Measurements from ENCODE around the gene HCFC1.

GRCh38 chrX:153903238-153903980 is 68.2 kb downstream of the HCFC1 start:
- TF ChIP-seq CTCF (IDR thresholded peaks at IDR 0.05; ENCODE audit: poor library complexity) (no peak), EZH2 (IDR thresholded peaks at IDR 0.05; ENCODE audit: borderline replicate concordance) (no peak), EZH2phosphoT487 (IDR thresholded peaks at IDR 0.05; ENCODE audit: low read depth, severe bottlenecking, unreplicated experiment) (no peak)

Data from hepatocyte (in vitro differentiated cells).